ENCODE measurements around the gene GET3. TPM values are rescaled to one million over a fixed set of nuclear protein-coding genes. Genes with fewer than 3 reads are reported as not detected.

Gene GET3
- total RNA-seq, 3 donors from 2014 or later (not counting 1 experiment from before 2014, with no cell fraction given) = 42.2 to 51.3 (median 44.2) TPM

DNA sequence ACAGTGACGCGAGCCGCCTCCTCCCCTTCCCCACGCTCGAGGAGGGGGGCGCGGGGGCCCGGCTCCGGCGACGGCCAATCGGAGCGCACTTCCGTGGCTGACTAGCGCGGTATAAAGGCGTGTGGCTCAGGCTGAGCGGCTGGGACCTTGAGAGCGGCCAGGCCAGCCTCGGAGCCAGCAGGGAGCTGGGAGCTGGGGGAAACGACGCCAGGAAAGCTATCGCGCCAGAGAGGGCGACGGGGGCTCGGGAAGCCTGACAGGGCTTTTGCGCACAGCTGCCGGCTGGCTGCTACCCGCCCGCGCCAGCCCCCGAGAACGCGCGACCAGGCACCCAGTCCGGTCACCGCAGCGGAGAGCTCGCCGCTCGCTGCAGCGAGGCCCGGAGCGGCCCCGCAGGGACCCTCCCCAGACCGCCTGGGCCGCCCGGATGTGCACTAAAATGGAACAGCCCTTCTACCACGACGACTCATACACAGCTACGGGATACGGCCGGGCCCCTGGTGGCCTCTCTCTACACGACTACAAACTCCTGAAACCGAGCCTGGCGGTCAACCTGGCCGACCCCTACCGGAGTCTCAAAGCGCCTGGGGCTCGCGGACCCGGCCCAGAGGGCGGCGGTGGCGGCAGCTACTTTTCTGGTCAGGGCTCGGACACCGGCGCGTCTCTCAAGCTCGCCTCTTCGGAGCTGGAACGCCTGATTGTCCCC lies 54.2 kb downstream of the GET3 start, which contains the start of gene JUNB:
JUNB (plus strand) TSS at position 142 of the 706 bp plus-strand sequence; CDS start at position 428, 286 bp downstream.
- WGBS (ENCODE audit: insufficient coverage) = under 1% methylated on average over 73 of the region's 73 CpGs
- no peaks in the 10 kb centered on the region for H3K36me3 Mint-ChIP-seq
- no peaks in the 10 kb centered on the region for H3K27me3 Mint-ChIP-seq (ENCODE audit: low read depth in 2 of 2)
- H3K4me3 Mint-ChIP-seq = peak within 1 kb of the TSS; percentile 96
- peak within 1 kb of the TSS; percentile 97 to 99 for H3K27ac Mint-ChIP-seq
- Histone ChIP-seq H3K27ac (ENCODE audit: low read length) (peak within 1 kb of the TSS; percentile 93), H3K4me1 (ENCODE audit: control insufficient read depth, insufficient read depth, low read length) (peaks cover 53% of the 10 kb centered on the region), H3K36me3 (ENCODE audit: control insufficient read depth, insufficient read depth, low read length) (no peaks in the 10 kb centered on the region), H3K9me3 (ENCODE audit: control insufficient read depth, insufficient read depth, low read length) (no peaks in the 10 kb centered on the region), H3K4me3 (ENCODE audit: low read length) (peak within 1 kb of the TSS; percentile 95), H3K27me3 (ENCODE audit: control insufficient read depth, insufficient read depth, low read length) (no peaks in the 10 kb centered on the region)
- no peak for TF ChIP-seq CTCF (IDR thresholded peaks at IDR 0.05)
- no peaks in the 10 kb centered on the region for H3K9me3 Mint-ChIP-seq
- peak; percentile 98 to 99 for DNase-seq
- H3K4me1 Mint-ChIP-seq = peaks cover 38 to 45% of the 10 kb centered on the region in 2 donors
- intact Hi-C loops (cut with micrococcal nuclease) = loop anchor here (1.0 to 10.0 kb wide), 6 partner anchors 9 to 363 kb away; partner anchors contain the start of genes CALR, GET3, IER2 and STX10
- ATAC-seq = peak; percentile 40 to 69 (median 51)

- peaks cover 39 to 46% of the 10 kb centered on the region in 2 donors for H3K4me1 Mint-ChIP-seq
- no peaks in the 10 kb centered on the region for H3K36me3 Mint-ChIP-seq
- intact Hi-C loops (cut with micrococcal nuclease) = loop anchor here (2.0 to 10.0 kb wide), 5 partner anchors 55 to 363 kb away; partner anchors contain the start of genes CALR, GET3, IER2 and STX10
- no peaks in the 10 kb centered on the region for H3K9me3 Mint-ChIP-seq
- Histone ChIP-seq H3K4me3 (ENCODE audit: low read length) (peak overlapping the region; percentile 95), H3K27ac (ENCODE audit: low read length) (peak overlapping the region; percentile 93), H3K36me3 (ENCODE audit: control insufficient read depth, insufficient read depth, low read length) (no peaks in the 10 kb centered on the region), H3K27me3 (ENCODE audit: control insufficient read depth, insufficient read depth, low read length) (no peaks in the 10 kb centered on the region), H3K9me3 (ENCODE audit: control insufficient read depth, insufficient read depth, low read length) (no peaks in the 10 kb centered on the region), H3K4me1 (ENCODE audit: control insufficient read depth, insufficient read depth, low read length) (peaks cover 48% of the 10 kb centered on the region)
- ATAC-seq (peak in 1 of 3 donors; percentile 1), DNase-seq (peak; percentile 73 to 83)
- peak overlapping the region; percentile 97 to 99 for H3K27ac Mint-ChIP-seq
- no peak for TF ChIP-seq CTCF (IDR thresholded peaks at IDR 0.05)
- H3K4me3 Mint-ChIP-seq = peak overlapping the region; percentile 96
- WGBS (ENCODE audit: insufficient coverage) = under 1% methylated on average over 84 of the region's 84 CpGs
- no peaks in the 10 kb centered on the region for H3K27me3 Mint-ChIP-seq (ENCODE audit: low read depth in 2 of 2)
Measured at GRCh38 chr19:12792051-12792852, 55.0 kb downstream of the GET3 start.

GRCh38 chr19:12792853-12793289 lies 55.6 kb downstream of the GET3 start:
- peak overlapping the region; percentile 96 for H3K4me3 Mint-ChIP-seq
- intact Hi-C loops (cut with micrococcal nuclease) = loop anchor here (2.0 to 10.0 kb wide), 5 partner anchors 56 to 362 kb away; partner anchors contain the start of genes CALR, GET3, IER2 and STX10
- no peaks in the 10 kb centered on the region for H3K27me3 Mint-ChIP-seq (ENCODE audit: low read depth in 2 of 2)
- no peaks in the 10 kb centered on the region for H3K9me3 ChIP-seq (ENCODE audit: control insufficient read depth, insufficient read depth, low read length)
- no peak for DNase-seq
- peak overlapping the region; percentile 97 to 99 for H3K27ac Mint-ChIP-seq
- no peaks in the 10 kb centered on the region for H3K36me3 ChIP-seq (ENCODE audit: control insufficient read depth, insufficient read depth, low read length)
- H3K27ac ChIP-seq (ENCODE audit: low read length) = peak overlapping the region; percentile 93
- no peaks in the 10 kb centered on the region for H3K36me3 Mint-ChIP-seq
- WGBS (ENCODE audit: insufficient coverage) = 0% methylated on average over 20 of the region's 22 CpGs
- no peaks in the 10 kb centered on the region for H3K9me3 Mint-ChIP-seq
- H3K4me1 Mint-ChIP-seq = peaks cover 39 to 46% of the 10 kb centered on the region in 2 donors
- H3K4me1 ChIP-seq (ENCODE audit: control insufficient read depth, insufficient read depth, low read length) = peaks cover 47% of the 10 kb centered on the region
- no peaks in the 10 kb centered on the region for H3K27me3 ChIP-seq (ENCODE audit: control insufficient read depth, insufficient read depth, low read length)
- TF ChIP-seq CTCF (IDR thresholded peaks at IDR 0.05) = no peak
- peak overlapping the region; percentile 95 for H3K4me3 ChIP-seq (ENCODE audit: low read length)
- ATAC-seq = no peak

All from natural killer cell (primary cell).